NB4 (cell line): ENCODE results near the gene TCF12.

Experiments used
- MYC ChIP-seq: IDR thresholded peaks from 2 replicates; pipeline ENCODE4 v1.6.1; 2011; ENCODE audit warnings: low read depth, low read length
- POLR2A ChIP-seq: IDR thresholded peaks from 2 replicates; pipeline ENCODE4 v1.6.1; 2011; ENCODE audit warnings: mild to moderate bottlenecking; ENCODE audit not compliant: insufficient read length; ENCODE audit errors: extremely low read depth
- TF ChIP-seq, protein P1 (sequence below): IDR thresholded peaks from one replicate; pipeline ENCODE4 v1.5.1; 2012; ENCODE audit warnings: low read depth, low read length
- TF ChIP-seq, protein P2 (sequence below): IDR thresholded peaks from 2 replicates; pipeline ENCODE4 v1.6.1; 2011; ENCODE audit warnings: low read depth, low read length

GRCh38 chr15:57297630-57298029, 379.2 kb downstream of the TCF12 start:
- TF ChIP-seq, protein P1, sequence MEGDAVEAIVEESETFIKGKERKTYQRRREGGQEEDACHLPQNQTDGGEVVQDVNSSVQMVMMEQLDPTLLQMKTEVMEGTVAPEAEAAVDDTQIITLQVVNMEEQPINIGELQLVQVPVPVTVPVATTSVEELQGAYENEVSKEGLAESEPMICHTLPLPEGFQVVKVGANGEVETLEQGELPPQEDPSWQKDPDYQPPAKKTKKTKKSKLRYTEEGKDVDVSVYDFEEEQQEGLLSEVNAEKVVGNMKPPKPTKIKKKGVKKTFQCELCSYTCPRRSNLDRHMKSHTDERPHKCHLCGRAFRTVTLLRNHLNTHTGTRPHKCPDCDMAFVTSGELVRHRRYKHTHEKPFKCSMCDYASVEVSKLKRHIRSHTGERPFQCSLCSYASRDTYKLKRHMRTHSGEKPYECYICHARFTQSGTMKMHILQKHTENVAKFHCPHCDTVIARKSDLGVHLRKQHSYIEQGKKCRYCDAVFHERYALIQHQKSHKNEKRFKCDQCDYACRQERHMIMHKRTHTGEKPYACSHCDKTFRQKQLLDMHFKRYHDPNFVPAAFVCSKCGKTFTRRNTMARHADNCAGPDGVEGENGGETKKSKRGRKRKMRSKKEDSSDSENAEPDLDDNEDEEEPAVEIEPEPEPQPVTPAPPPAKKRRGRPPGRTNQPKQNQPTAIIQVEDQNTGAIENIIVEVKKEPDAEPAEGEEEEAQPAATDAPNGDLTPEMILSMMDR, result no peak
- TF ChIP-seq POLR2A (no peak), MYC (no peak)
- TF ChIP-seq, protein P2, sequence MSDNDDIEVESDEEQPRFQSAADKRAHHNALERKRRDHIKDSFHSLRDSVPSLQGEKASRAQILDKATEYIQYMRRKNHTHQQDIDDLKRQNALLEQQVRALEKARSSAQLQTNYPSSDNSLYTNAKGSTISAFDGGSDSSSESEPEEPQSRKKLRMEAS, result no peak
